DOHH2 (cell line): ENCODE data around the gene TBL2.

ENCODE experiments used
- CTCF ChIP-seq: fragments of 200-600 bp; sonication (generic); IDR thresholded peaks from one replicate; pipeline ENCODE4 v1.5.1; 2014; ENCODE audit warnings: antibody characterized with exemption, mild to moderate bottlenecking, low read depth, low read length; ENCODE audit not compliant: poor library complexity, severe bottlenecking
- EZH2phosphoT487 ChIP-seq: fragments of 200-600 bp; sonication (generic); IDR thresholded peaks from 2 replicates; pipeline ENCODE4 v1.6.1; 2017; ENCODE audit warnings: borderline replicate concordance, mild to moderate bottlenecking, antibody characterized with exemption, low read length, moderate library complexity, mixed read lengths

GRCh38 chr7:73622527-73622908, 44.1 kb upstream of the TBL2 start:
- TF ChIP-seq CTCF: no peak
- no peak for TF ChIP-seq EZH2phosphoT487
